Activated CD4-positive, CD25-positive, alpha-beta regulatory T cell (primary cell): ENCODE measurements around the gene TMEM86A.
A peak's percentile ranks its signal among the peaks of the same experiment; 100 is the strongest.

Source experiments
- DNase-seq, 4 experiments: peaks; one replicate each; lab custom pipeline; 2025; lab: John Stamatoyannopoulos, UW

TMEM86A gene

DNA sequence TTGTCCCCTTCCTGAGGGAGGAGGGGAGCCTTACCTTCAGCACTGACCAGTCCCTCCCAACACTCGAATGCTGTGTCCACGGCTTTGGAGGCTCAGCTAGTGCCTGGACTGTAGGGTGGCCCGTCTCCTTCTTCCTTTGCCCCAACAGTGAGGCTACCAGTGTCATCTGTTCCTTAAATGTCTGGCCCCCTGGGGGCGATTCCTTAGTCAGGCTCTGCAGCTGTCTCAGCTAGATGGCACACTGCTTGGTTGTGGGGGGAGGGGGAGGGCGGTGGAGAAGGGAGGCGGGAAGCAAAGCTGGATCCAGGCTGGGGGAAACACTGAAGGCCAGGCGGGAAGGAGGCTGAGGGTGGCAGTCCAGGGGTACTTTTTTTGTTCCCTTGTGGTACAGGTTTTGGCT, 27.5 kb downstream of the TMEM86A start, which contains the start of gene IGSF22:
TSS of gene IGSF22 (minus strand) at position 149 of the 400 bp plus-strand sequence. CDS start 1,952 bp downstream, outside the sequence.
- DNase-seq: no peak

GRCh38 chr11:18727479-18728236, 29.1 kb downstream of the TMEM86A start:
- peak in 2 of 4 experiments; percentile 17 to 27 for DNase-seq

- DNase-seq: no peak
These were observed 30.1 kb downstream of the TMEM86A start for GRCh38 chr11:18728658-18729057.

- no peak for DNase-seq
These were observed 30.8 kb downstream of the TMEM86A start for GRCh38 chr11:18729426-18729825.

- no peak for DNase-seq
These were observed 31.4 kb downstream of the TMEM86A start for GRCh38 chr11:18730020-18730419.

GRCh38 chr11:18731441-18731840, 32.9 kb downstream of the TMEM86A start:
- no peak for DNase-seq

DNA sequence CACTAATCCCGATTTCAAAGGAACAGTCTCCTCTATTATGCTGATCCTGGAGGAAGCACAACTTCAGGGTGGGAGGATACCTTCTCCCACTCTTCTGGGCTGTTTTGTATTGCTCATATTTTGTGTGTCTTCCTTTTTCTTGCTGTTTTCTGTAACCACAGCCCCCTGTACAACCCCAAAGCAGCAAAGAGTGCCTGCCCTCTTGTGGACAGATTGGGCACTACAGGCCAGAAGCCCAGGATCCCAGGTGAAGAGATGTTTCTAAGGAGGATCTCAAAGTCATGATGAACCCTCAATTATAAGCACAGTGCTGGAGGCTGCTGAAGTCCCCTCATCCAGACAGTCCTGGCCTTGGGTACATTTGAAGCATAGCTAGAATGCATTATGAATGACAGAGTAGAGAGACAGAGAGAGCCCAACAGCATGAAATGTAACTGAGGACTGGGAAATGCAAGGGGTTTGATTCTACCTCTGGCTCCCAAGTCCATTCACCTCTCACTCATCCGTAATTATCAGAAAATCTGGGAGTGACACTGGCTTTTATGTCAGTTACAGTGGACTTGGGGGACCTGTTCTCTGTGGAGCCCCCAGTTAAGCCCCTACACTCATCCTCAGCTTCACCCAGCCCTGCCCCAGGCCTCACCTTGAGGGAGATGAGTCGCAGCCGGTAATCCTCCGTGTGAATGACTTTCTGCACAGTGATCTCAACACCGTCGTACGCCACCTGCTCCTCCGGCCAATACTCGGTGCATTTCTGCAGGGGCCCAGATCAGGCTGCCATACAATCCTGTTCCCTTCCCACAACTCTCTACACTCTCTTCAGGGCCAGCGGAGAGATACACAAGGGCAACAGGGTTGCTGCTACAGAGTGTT, 33.6 kb downstream of the TMEM86A start:
- DNase-seq: peak; percentile 28 to 63 (median 36)

GRCh38 chr11:18733202-18733601, 34.6 kb downstream of the TMEM86A start:
- DNase-seq: no peak

GRCh38 chr11:18736590-18737148, 38.1 kb downstream of the TMEM86A start:
- DNase-seq: no peak

GRCh38 chr11:18737642-18738041, 39.1 kb downstream of the TMEM86A start:
- DNase-seq: no peak

GRCh38 chr11:18739685-18740084, 41.1 kb downstream of the TMEM86A start:
- DNase-seq: no peak

GRCh38 chr11:18741783-18742182, 43.2 kb downstream of the TMEM86A start:
- DNase-seq: no peak

DNA sequence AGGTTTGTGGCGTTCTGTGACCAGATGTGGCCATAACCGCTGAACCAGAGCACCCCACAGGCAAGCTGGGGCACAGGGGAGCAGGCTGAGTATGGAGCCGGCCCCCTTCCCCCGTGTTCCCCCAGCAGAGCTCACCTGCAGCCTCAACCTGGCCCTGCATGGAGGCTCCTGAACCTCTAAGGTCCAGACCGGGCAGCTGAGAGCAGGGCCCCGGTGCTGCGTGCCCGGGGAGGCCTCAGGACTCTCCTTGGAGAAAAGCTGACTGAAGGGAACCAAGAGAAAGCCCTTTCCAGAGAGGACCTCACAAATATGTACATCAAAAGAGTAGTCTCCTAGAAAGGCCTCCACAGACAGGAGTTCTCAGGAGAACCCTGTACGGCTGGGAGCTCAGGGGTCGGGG, 44.8 kb downstream of the TMEM86A start:
- DNase-seq: no peak

GRCh38 chr11:18743900-18744514, 45.4 kb downstream of the TMEM86A start:
- no peak for DNase-seq

- no peak for DNase-seq
These were observed 46.7 kb downstream of the TMEM86A start for GRCh38 chr11:18745251-18745650.

GRCh38 chr11:18748766-18749365, 50.3 kb downstream of the TMEM86A start:
- peak in 3 of 4 experiments; percentile 32 to 52 (median 51) for DNase-seq

- no peak for DNase-seq
These were observed 51.2 kb downstream of the TMEM86A start for GRCh38 chr11:18749681-18750319.

GRCh38 chr11:18750944-18751343, 52.4 kb downstream of the TMEM86A start:
- no peak for DNase-seq

DNA sequence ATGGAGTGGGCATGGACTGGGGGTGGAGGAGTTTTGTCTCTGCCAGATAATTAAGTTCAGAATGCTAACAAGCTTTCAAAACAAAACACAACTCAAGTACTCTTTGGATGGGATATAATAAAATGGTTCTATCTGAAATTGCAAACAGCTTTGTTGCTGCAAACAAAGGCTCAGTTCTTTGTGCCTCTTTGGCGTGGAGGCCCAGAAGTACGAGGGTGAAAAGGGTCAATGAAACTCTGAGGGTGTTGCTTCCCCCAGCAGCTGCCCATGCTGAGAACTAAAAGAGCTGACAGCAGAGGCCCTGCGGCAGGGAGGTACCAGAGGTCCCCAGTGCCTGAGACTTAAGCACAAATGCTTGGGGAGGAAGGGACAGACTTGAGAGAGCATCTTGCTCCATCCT, 53.9 kb downstream of the TMEM86A start:
- no peak for DNase-seq

GRCh38 chr11:18754308-18754707, 55.7 kb downstream of the TMEM86A start:
- no peak for DNase-seq
